Cardiac fibroblast (primary cell): Measurements from ENCODE around the gene CEMP1.
A peak's percentile ranks its signal among the peaks of the same experiment; 100 is the strongest.
"Not testable (repeated sequence)": the region's sequence is repeated elsewhere in the genome, so short reads cannot be mapped to it uniquely, and the experiment has no call there.

Source experiments
- DNase-seq, 2 donors: peaks; one replicate each; pipeline versions ENCODE4 v3.0.0 to v3.0.0-alpha.2; 2010; ENCODE audit warnings: low read depth in 2 of 2
- H3K4me3 ChIP-seq, 2 donors: replicated peaks in 1 of 2; 1 replicate in 1 of 2; 2 replicates in 1 of 2; pipeline ENCODE4 v1.5.1; 2011; ENCODE audit warnings: low read depth in 2 of 2, low read length in 2 of 2, mild to moderate bottlenecking in 2 of 2, moderate library complexity in 1 of 2
- TF ChIP-seq, protein P1 (sequence below): IDR thresholded peaks from one replicate; pipeline ENCODE4 v1.5.1; 2011; ENCODE audit warnings: low read depth, mild to moderate bottlenecking, low read length, inconsistent platforms

Gene CEMP1

DNA sequence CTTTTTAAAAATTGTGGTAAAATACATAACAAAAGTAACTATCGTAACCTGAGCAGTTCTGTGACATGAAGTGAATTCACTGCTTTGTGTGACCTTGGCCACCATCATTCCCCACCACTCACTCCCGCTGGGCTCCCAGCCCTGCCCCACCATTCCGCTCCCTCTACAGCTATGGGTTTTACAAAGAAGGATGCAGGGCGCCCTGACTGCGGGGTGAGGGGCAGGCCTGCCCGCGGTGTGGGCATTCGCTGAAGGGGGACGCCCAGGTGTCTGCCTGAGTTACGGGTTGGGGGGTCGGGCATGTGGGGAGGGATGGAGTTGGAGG lies at the start of gene CEMP1:
Gene CEMP1 (minus strand): TSS at position 38 of the 325 bp plus-strand sequence. CDS start 335 bp downstream, outside the sequence.
- H3K4me3 ChIP-seq = peak within 1 kb of the TSS; percentile 61 to 63
- TF ChIP-seq, protein P1, sequence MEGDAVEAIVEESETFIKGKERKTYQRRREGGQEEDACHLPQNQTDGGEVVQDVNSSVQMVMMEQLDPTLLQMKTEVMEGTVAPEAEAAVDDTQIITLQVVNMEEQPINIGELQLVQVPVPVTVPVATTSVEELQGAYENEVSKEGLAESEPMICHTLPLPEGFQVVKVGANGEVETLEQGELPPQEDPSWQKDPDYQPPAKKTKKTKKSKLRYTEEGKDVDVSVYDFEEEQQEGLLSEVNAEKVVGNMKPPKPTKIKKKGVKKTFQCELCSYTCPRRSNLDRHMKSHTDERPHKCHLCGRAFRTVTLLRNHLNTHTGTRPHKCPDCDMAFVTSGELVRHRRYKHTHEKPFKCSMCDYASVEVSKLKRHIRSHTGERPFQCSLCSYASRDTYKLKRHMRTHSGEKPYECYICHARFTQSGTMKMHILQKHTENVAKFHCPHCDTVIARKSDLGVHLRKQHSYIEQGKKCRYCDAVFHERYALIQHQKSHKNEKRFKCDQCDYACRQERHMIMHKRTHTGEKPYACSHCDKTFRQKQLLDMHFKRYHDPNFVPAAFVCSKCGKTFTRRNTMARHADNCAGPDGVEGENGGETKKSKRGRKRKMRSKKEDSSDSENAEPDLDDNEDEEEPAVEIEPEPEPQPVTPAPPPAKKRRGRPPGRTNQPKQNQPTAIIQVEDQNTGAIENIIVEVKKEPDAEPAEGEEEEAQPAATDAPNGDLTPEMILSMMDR = no peak
- no peak for DNase-seq

GRCh38 chr16:2580818-2581217 lies 49.6 kb upstream of the CEMP1 start:
- not testable (repeated sequence) for DNase-seq, H3K4me3 ChIP-seq

DNA sequence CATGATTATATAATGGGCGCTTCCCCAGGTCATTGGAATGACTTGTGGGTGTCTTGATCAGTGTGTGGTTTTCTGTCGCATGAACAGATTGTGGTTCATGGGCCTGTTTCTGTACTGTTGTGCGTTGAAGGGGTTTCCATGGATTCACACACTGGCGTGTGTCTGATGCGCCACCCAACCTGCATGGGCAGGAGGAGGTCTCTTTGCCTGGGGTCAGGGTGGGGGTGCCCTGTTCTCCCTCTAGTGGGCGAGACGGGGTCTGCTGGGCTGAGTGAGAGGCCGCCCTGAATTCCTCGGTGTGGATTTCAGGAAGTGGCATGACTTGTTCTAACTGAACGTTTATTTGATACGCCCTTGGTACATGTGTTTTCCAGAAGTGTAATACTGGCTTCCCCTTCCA lies 48.9 kb upstream of the CEMP1 start:
- DNase-seq, H3K4me3 ChIP-seq: not testable (repeated sequence)
- TF ChIP-seq, protein P1 = peak; percentile 9

- not testable (repeated sequence) for H3K4me3 ChIP-seq, DNase-seq
Observed at GRCh38 chr16:2578905-2579304, 47.7 kb upstream of the CEMP1 start.

- not testable (repeated sequence) for H3K4me3 ChIP-seq, DNase-seq
Observed at GRCh38 chr16:2577044-2577443, 45.8 kb upstream of the CEMP1 start.

GRCh38 chr16:2575839-2576238 lies 44.6 kb upstream of the CEMP1 start:
- not testable (repeated sequence) for DNase-seq, H3K4me3 ChIP-seq

GRCh38 chr16:2572704-2573103 lies 41.5 kb upstream of the CEMP1 start:
- H3K4me3 ChIP-seq, DNase-seq: not testable (repeated sequence)

DNA sequence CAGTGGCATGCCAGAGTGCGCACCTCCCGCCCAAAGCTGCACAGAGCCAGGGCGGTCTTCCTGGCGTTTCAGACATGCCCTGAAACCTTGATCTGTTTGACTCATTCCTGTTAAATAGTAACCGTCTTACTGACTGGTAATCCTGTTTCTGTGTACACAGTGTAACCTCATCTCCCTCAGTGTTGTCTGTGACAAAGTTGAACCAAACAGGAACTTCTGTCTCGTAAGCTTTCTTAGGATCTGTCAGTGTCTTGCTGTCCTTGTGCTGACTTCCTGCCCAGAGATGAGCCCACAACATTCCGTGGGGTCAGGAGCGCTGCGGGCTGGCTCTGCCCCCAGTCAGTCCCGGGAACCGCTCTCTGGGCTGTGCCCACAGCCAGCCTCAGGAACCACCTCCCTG lies 37.4 kb upstream of the CEMP1 start:
- not testable (repeated sequence) for H3K4me3 ChIP-seq, DNase-seq

DNA sequence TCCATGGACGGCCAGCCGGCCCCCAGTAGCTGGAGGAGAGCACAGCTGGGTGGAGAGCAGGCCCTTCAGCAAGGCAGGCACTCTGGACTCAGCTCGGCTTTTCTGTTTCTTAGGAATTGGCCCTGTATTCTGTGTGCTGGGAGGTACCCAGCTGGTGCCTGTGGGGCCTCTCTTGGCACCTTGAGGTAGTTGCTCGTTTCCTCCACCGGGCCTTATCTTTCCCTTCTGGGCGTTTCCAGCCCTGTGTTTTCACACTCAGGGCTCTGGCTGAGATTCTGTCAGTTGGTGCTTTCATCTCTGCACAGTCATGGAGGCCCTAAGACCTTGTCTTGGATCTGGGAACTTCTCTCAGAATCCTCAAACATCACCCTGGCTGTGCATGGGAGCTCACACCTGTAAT lies 36.3 kb upstream of the CEMP1 start:
- H3K4me3 ChIP-seq, DNase-seq: not testable (repeated sequence)

GRCh38 chr16:2560798-2561133 lies 29.6 kb upstream of the CEMP1 start:
- DNase-seq, H3K4me3 ChIP-seq: not testable (repeated sequence)
- TF ChIP-seq, protein P1 = peak; percentile 17

DNA sequence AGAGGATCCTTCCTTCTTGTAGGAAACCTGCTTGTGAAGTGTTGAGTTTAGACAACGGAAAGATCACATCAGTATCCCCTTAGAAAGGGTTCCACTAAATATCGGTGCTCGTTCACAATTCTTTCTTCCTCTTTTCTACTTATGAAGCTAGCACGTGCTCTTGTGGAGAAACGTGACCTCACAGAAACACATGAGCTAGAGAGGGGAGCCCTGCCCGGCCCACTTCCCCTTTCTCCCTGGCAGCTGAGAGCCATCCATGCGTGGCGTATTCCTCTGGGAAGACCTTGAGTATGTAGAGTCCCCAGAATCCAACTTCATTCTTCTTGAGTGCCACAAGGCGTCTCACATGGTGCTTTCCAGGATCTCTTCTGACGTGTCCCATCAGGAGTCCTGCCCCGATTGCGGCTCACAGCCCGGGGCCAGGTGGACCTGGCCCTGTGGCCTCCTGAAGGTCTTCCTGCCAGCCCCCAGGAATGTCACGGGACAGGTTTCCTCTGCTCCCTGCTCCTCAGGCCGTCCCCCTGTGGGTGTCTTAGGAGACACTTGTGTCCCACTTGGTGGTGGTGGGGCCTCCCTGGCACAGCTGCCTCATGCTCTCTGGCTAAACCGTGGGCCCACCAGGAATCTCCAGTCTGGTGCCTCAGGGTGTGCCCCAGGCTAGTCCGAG lies 29.1 kb upstream of the CEMP1 start:
- H3K4me3 ChIP-seq, DNase-seq: not testable (repeated sequence)

DNA sequence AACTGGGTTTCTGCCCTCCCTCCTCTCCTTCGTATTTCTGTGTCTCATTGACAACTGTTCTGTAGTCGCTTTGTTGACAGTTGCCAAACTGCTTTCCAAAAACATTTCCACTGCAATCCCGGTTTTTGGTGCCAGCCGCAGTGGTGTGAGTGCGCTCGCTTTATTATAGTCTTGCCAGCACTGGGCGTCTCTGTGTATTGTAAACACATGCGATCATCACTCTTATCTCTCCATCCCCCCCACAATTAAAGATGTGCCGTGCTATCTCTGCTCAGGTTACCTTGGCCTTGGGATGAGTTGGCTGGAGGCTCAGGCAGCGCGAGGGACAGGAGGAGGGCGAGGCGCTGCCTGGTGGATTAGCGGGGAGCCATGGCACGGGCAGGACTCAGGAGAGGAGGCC lies 25.9 kb upstream of the CEMP1 start:
- DNase-seq, H3K4me3 ChIP-seq: not testable (repeated sequence)

DNA sequence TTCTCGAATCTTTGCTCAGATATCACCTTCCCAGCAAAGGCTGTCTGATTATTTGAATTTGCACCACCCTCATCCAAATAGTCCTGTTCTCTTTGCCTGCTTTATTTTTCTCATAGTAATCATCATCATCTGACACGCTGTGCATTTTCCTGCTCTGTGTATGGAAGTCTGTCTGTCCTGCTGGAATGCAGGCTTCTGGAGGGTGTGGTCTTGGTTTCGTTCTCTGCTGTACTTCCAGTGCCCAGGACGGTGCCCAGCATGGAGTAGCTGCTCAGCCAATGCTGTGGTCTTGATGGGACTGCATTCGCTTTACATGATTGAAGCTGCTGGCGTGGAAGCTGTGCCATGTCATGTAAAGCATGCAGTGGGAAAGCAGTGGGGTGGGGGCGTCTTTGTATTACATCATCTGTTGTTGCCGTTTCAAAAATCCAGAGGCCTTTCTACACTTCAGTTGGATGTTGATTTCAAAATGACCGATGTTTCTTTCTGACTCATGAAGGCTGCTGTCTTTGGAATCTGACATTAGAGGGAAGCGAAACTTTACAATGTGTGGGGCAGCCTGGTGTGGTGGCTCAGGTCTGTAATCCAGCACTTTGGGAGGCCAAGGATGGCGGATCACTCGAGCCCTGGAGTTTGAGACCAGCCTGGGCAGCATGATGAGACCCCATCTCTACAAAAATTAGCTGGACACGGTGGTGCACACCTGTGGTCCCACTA lies 23.7 kb upstream of the CEMP1 start:
- not testable (repeated sequence) for H3K4me3 ChIP-seq, DNase-seq
